Measurements from ENCODE around the gene SLFN14. TPM values are rescaled to one million over a fixed set of nuclear protein-coding genes. Genes with fewer than 3 reads are reported as not detected.

Gene SLFN14
- total RNA-seq = not detected

- no peak for TF ChIP-seq CTCF (IDR thresholded peaks at IDR 0.05)
- H3K9me3 ChIP-seq = no peaks in the 10 kb centered on the region
- H3K4me3 ChIP-seq = no peak within 1 kb of the TSS
- no peak for DNase-seq
- H3K36me3 ChIP-seq = no peaks in the 10 kb centered on the region
- H3K4me1 ChIP-seq = no peaks in the 10 kb centered on the region
- no peak within 1 kb of the TSS for H3K9ac ChIP-seq (ENCODE audit: low read depth in 2 of 2, low read length in 2 of 2)
- no peaks in the 10 kb centered on the region for H3K27me3 ChIP-seq
- intact Hi-C loops (cut with DNase I) = no loop called here
- no peak within 1 kb of the TSS for H3K27ac ChIP-seq
These were observed at the start of gene SLFN14 for GRCh38 chr17:35560703-35561102. Gene SLFN14, minus strand, starts transcription at chr17:35560819. Its CDS starts 2,757 bp downstream, at chr17:35558062.

DNA sequence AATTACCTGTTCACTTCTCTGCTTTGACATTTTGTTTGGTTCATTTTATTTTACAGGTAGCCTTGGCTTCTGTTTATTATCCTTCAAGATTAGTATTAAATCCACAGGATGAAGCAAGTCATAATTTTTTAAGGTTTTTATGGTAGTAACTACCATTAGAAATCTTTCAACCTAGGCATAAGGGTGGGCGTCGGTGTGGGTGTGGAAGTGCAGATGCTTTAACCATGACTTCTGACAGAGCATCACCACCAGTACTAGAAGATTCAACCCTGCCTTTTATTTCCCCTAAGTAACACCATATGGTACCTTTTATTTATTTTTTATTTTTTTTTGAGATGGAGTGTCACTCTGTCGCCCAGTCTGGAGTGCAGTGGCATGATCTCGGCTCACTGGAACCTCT lies 49.2 kb upstream of the SLFN14 start:
- TF ChIP-seq CTCF (IDR thresholded peaks at IDR 0.05) = no peak
- no peaks in the 10 kb centered on the region for H3K4me1 ChIP-seq
- H3K4me3 ChIP-seq = no peak overlapping the region
- intact Hi-C loops (cut with DNase I) = loop anchor here (5.0 kb wide), 1 partner anchor 137 kb away; no protein-coding TSS in a partner anchor
- no peaks in the 10 kb centered on the region for H3K27me3 ChIP-seq
- no peaks in the 10 kb centered on the region for H3K9me3 ChIP-seq
- no peak overlapping the region for H3K27ac ChIP-seq
- DNase-seq = no peak
- no peak overlapping the region for H3K9ac ChIP-seq (ENCODE audit: low read depth in 2 of 2, low read length in 2 of 2)
- peaks cover 7% of the 10 kb centered on the region for H3K36me3 ChIP-seq

GRCh38 chr17:35607239-35607847 lies 46.7 kb upstream of the SLFN14 start:
- H3K4me1 ChIP-seq = no peaks in the 10 kb centered on the region
- H3K27me3 ChIP-seq = no peaks in the 10 kb centered on the region
- H3K36me3 ChIP-seq = peaks cover 7% of the 10 kb centered on the region
- H3K4me3 ChIP-seq = no peak overlapping the region
- no peak overlapping the region for H3K27ac ChIP-seq
- H3K9me3 ChIP-seq = no peaks in the 10 kb centered on the region
- intact Hi-C loops (cut with DNase I) = no loop called here
- H3K9ac ChIP-seq (ENCODE audit: low read depth in 2 of 2, low read length in 2 of 2) = no peak overlapping the region
- no peak for TF ChIP-seq CTCF (IDR thresholded peaks at IDR 0.05)
- no peak for DNase-seq

DNA sequence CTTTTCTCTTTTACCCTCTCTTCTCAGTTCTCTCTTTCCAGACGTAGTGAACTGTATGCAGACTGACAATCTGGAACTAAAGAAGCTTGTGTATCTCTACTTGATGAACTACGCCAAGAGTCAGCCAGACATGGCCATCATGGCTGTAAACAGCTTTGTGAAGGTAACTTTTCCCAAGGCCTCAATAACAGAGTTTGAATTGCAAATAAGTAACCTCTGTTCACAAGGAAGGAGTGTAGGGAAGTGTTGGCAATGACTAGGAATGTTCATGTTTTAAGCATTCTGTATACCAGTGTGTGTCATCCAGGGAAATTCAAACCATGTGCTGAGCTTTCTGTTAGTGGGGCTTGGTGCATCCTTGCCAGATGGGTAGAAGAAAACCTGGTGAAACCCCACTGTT lies 45.1 kb upstream of the SLFN14 start:
- Histone ChIP-seq H3K27me3 (no peaks in the 10 kb centered on the region), H3K4me1 (no peaks in the 10 kb centered on the region), H3K9me3 (no peaks in the 10 kb centered on the region), H3K4me3 (no peak overlapping the region), H3K9ac (ENCODE audit: low read depth in 2 of 2, low read length in 2 of 2) (no peak overlapping the region), H3K36me3 (peaks cover 7% of the 10 kb centered on the region), H3K27ac (no peak overlapping the region)
- no peak for DNase-seq
- no peak for TF ChIP-seq CTCF (IDR thresholded peaks at IDR 0.05)
- intact Hi-C loops (cut with DNase I) = no loop called here

DNA sequence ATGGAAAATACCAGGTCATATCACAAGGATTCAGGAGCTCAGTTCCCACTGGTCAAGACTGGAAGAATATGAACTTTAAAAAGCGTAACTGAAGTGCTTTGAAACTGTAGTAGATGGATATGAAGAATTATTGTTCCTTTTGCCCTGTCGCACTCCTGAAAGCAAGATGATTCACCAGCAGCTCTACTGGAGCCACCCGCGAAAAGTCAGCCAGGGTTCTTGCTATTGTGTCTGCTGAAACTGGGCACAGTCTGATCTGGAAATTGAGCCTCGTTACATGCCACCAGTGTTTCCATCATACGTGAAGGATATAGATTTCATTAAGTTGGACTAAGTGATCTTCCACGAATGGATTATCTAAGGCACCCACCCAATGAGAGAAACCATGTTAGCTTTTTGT lies 43.1 kb upstream of the SLFN14 start:
- TF ChIP-seq CTCF (IDR thresholded peaks at IDR 0.05) = no peak

More for the DNA sequence above, 43.1 kb upstream of the SLFN14 start:
- H3K4me1 ChIP-seq = no peaks in the 10 kb centered on the region
- peaks cover 16% of the 10 kb centered on the region for H3K36me3 ChIP-seq
- H3K9me3 ChIP-seq = no peaks in the 10 kb centered on the region
- DNase-seq = no peak
- no peaks in the 10 kb centered on the region for H3K27me3 ChIP-seq
- no peak overlapping the region for H3K27ac ChIP-seq
- no peak overlapping the region for H3K9ac ChIP-seq (ENCODE audit: low read depth in 2 of 2, low read length in 2 of 2)
- intact Hi-C loops (cut with DNase I) = no loop called here
- H3K4me3 ChIP-seq = no peak overlapping the region
